CD14-positive monocyte (primary cell): Measurements from ENCODE around the gene GRAMD1A. TPM values are rescaled to one million over a fixed set of nuclear protein-coding genes. Genes with fewer than 3 reads are reported as not detected.
"Not testable (repeated sequence)": the region's sequence is repeated elsewhere in the genome, so short reads cannot be mapped to it uniquely, and the experiment has no call there.

Experiments used
- DNase-seq, 3 donors: peaks; one replicate each; pipeline ENCODE4 v3.0.0-alpha.2; 2011 to 2022
- H2AFZ ChIP-seq: 2 replicates; pipeline ENCODE4 v1.6.0; 2012; ENCODE audit warnings: mild to moderate bottlenecking, low read depth, low read length, inconsistent platforms; ENCODE audit not compliant: insufficient read depth, poor library complexity, severe bottlenecking
- H3K27ac ChIP-seq, 2 donors: 1 replicate in 1 of 2; 2 replicates in 1 of 2; pipeline ENCODE4 v1.5.1; 2012 to 2013; ENCODE audit warnings: low read length in 2 of 2, control low read depth in 1 of 2, inconsistent platforms in 1 of 2, low read depth in 1 of 2, mild to moderate bottlenecking in 1 of 2
- H3K27me3 ChIP-seq, 2 donors: one replicate each; pipeline versions ENCODE4 v1.6.0 to v1.6.1; 2011 to 2013; ENCODE audit warnings: low read length in 2 of 2; ENCODE audit not compliant: control insufficient read depth in 2 of 2, insufficient read depth in 2 of 2
- H3K36me3 ChIP-seq, 2 donors: replicated peaks in 1 of 2; 1 replicate in 1 of 2; 2 replicates in 1 of 2; pipeline versions ENCODE4 v1.5.1 to v1.6.1; 2012 to 2013; ENCODE audit warnings: low read length in 2 of 2, control low read depth in 1 of 2, inconsistent platforms in 1 of 2, mild to moderate bottlenecking in 1 of 2; ENCODE audit not compliant: insufficient read depth in 2 of 2, control insufficient read depth in 1 of 2
- H3K4me1 ChIP-seq, 2 donors: 1 replicate in 1 of 2; 2 replicates in 1 of 2; pipeline versions ENCODE4 v1.5.1 to v1.6.1; 2012 to 2013; ENCODE audit warnings: low read length in 2 of 2, control low read depth in 1 of 2, inconsistent platforms in 1 of 2, mild to moderate bottlenecking in 1 of 2, moderate library complexity in 1 of 2; ENCODE audit not compliant: insufficient read depth in 2 of 2, control insufficient read depth in 1 of 2
- H3K4me2 ChIP-seq: replicated peaks from 2 replicates; pipeline ENCODE3; 2012; ENCODE audit warnings: low read length, moderate library complexity, mild to moderate bottlenecking; ENCODE audit not compliant: poor library complexity, severe bottlenecking; ENCODE audit errors: extremely low read depth
- H3K4me3 ChIP-seq, 3 experiments: fragments of 200-600 bp in 1 of 3; sonication (generic) in 1 of 3; replicated peaks in 1 of 3; 1 replicate in 2 of 3; 2 replicates in 1 of 3; pipeline ENCODE4 v1.5.1; 2011 to 2013; ENCODE audit warnings: low read length in 3 of 3, mild to moderate bottlenecking in 3 of 3, control low read depth in 2 of 3, low read depth in 2 of 3, inconsistent platforms in 1 of 3, moderate library complexity in 1 of 3
- H3K79me2 ChIP-seq: 2 replicates; pipeline ENCODE4 v1.6.0; 2012; ENCODE audit warnings: mild to moderate bottlenecking, control low read depth, inconsistent platforms, low read length, moderate library complexity; ENCODE audit not compliant: insufficient read depth
- H3K9ac ChIP-seq: 2 replicates; pipeline ENCODE4 v1.6.0; 2017; ENCODE audit warnings: low read length, mild to moderate bottlenecking; ENCODE audit not compliant: insufficient read depth, poor library complexity, severe bottlenecking
- H3K9me3 ChIP-seq, 2 donors: replicated peaks in 1 of 2; 1 replicate in 1 of 2; 2 replicates in 1 of 2; pipeline versions ENCODE4 v1.5.1 to v1.6.1; 2012 to 2013; ENCODE audit warnings: low read length in 2 of 2, control low read depth in 1 of 2; ENCODE audit not compliant: control insufficient read depth in 1 of 2, insufficient read depth in 1 of 2
- H4K20me1 ChIP-seq: 2 replicates; pipeline ENCODE4 v1.6.0; 2012; ENCODE audit warnings: mild to moderate bottlenecking, low read length, control low read depth, moderate library complexity; ENCODE audit not compliant: insufficient read depth
- H3K27ac Mint-ChIP-seq, 7 donors: one replicate each; pipeline ENCODE4 v1.8.0; 2020; ENCODE audit warnings: mild to moderate bottlenecking in 7 of 7, mixed read lengths in 7 of 7, moderate library complexity in 6 of 7, inconsistent platforms in 2 of 7
- H3K27me3 Mint-ChIP-seq, 3 donors: one replicate each; pipeline ENCODE4 v1.8.0; 2021 to 2022; ENCODE audit warnings: low read depth in 3 of 3, mild to moderate bottlenecking in 3 of 3, mixed read lengths in 3 of 3, moderate library complexity in 3 of 3, inconsistent platforms in 1 of 3
- H3K36me3 Mint-ChIP-seq, 2 donors: one replicate each; pipeline ENCODE4 v1.8.0; 2020; ENCODE audit warnings: mixed read lengths in 2 of 2, inconsistent platforms in 1 of 2, mild to moderate bottlenecking in 1 of 2
- H3K4me1 Mint-ChIP-seq: one replicate; pipeline ENCODE4 v1.8.0; 2020; ENCODE audit warnings: mild to moderate bottlenecking, mixed read lengths
- H3K4me3 Mint-ChIP-seq, 2 donors: one replicate each; pipeline ENCODE4 v1.8.0; 2020; ENCODE audit warnings: mild to moderate bottlenecking in 2 of 2, mixed read lengths in 2 of 2, moderate library complexity in 1 of 2
- H3K9me3 Mint-ChIP-seq, 7 donors: one replicate each; pipeline ENCODE4 v1.8.0; 2020 to 2022; ENCODE audit warnings: mixed read lengths in 7 of 7, mild to moderate bottlenecking in 6 of 7, moderate library complexity in 6 of 7, inconsistent platforms in 2 of 7
- CTCF ChIP-seq: fragments of 200-600 bp; IDR thresholded peaks from one replicate; pipeline ENCODE4 v1.8.0; 2022; ENCODE audit warnings: antibody characterized with exemption, mild to moderate bottlenecking
- WGBS: methylation state at CpG from one replicate; pipeline ENCODE4 v1.1.5; 2013; ENCODE audit warnings: missing lambda C conversion rate; ENCODE audit not compliant: insufficient coverage; 5-methylcytosine and 5-hydroxymethylcytosine counted together
- intact Hi-C, 2 donors: fragments of 100-400 bp; cut with micrococcal nuclease; formaldehyde crosslinking; loops; one replicate each; pipeline versions ENCODE4 v1.15.0 to v1.15.1; 2023
- polyA plus RNA-seq, 3 donors: library from polyadenylated mRNA; depleted of rRNA in 1 of 3; unstranded in 2 of 3; stranded (reverse) in 1 of 3; fragments of 300-500 nt in 2 of 3; fragments of >200 nt in 1 of 3; fragmentation: Illumina TruSeq in 2 of 3; gene quantifications; 1 replicate in 2 of 3; 2 replicates in 1 of 3; pipeline ENCODE4 v1.2.3, GENCODE V29; 2012 to 2021

The GRAMD1A gene
- polyA plus RNA-seq, 3 donors = 9.3 to 73.9 (median 15.1) TPM

- peaks cover 45% of the 10 kb centered on the region in 2 donors for H3K36me3 ChIP-seq
- no peak for TF ChIP-seq CTCF
- peaks cover 62% of the 10 kb centered on the region for H3K79me2 ChIP-seq
- H3K36me3 Mint-ChIP-seq = peaks cover 43 to 64% of the 10 kb centered on the region in 2 donors
- H3K4me1 Mint-ChIP-seq = peaks cover 44% of the 10 kb centered on the region
- no peak overlapping the region for H3K4me3 Mint-ChIP-seq
- H3K27me3 Mint-ChIP-seq = peaks cover 0 to 5% (median 1%) of the 10 kb centered on the region in 3 donors
- no peak for DNase-seq
- H2AFZ ChIP-seq = no peak overlapping the region
- H3K9me3 Mint-ChIP-seq = no peaks in the 10 kb centered on the region
- no peaks in the 10 kb centered on the region for H3K27me3 ChIP-seq
- H3K4me1 ChIP-seq = peaks cover 38 to 42% of the 10 kb centered on the region in 2 donors
- H3K27ac ChIP-seq = no peak overlapping the region
- H4K20me1 ChIP-seq = peaks cover 47% of the 10 kb centered on the region
- H3K27ac Mint-ChIP-seq = peak overlapping the region in 2 of 7 donors; percentile 7 to 34
- intact Hi-C loops = no loop called here
- no peak overlapping the region for H3K4me2 ChIP-seq
- no peak overlapping the region for H3K9ac ChIP-seq
- 95% methylated on average over 11 of the region's 15 CpGs for WGBS
- no peaks in the 10 kb centered on the region for H3K9me3 ChIP-seq
- no peak overlapping the region for H3K4me3 ChIP-seq
These were observed 6.3 kb downstream of the GRAMD1A start for GRCh38 chr19:35006342-35006998.

- DNase-seq = no peak
- H3K36me3 ChIP-seq = peaks cover 50% of the 10 kb centered on the region in 2 donors
- H3K27ac ChIP-seq = no peak overlapping the region
- 100% methylated on average over 5 of the region's 5 CpGs for WGBS
- H3K36me3 Mint-ChIP-seq = peaks cover 43 to 67% of the 10 kb centered on the region in 2 donors
- H3K4me3 ChIP-seq = no peak overlapping the region
- H3K27ac Mint-ChIP-seq = peak overlapping the region in 2 of 7 donors; percentile 7 to 34
- peaks cover 57% of the 10 kb centered on the region for H3K79me2 ChIP-seq
- H3K4me2 ChIP-seq = no peak overlapping the region
- H4K20me1 ChIP-seq = peaks cover 46% of the 10 kb centered on the region
- H3K9me3 Mint-ChIP-seq = no peaks in the 10 kb centered on the region
- H3K9me3 ChIP-seq = no peaks in the 10 kb centered on the region
- H3K27me3 ChIP-seq = no peaks in the 10 kb centered on the region
- no peak overlapping the region for H2AFZ ChIP-seq
- H3K4me3 Mint-ChIP-seq = no peak overlapping the region
- H3K4me1 Mint-ChIP-seq = peaks cover 44% of the 10 kb centered on the region
- peaks cover 38 to 42% of the 10 kb centered on the region in 2 donors for H3K4me1 ChIP-seq
- no peak overlapping the region for H3K9ac ChIP-seq
- TF ChIP-seq CTCF = no peak
- H3K27me3 Mint-ChIP-seq = peaks cover 0 to 5% (median 1%) of the 10 kb centered on the region in 3 donors
- intact Hi-C loops = no loop called here
These were observed 6.9 kb downstream of the GRAMD1A start for GRCh38 chr19:35006999-35007365.

- H2AFZ ChIP-seq, H3K4me3 Mint-ChIP-seq, H3K9me3 Mint-ChIP-seq, H3K27ac ChIP-seq, H3K9ac ChIP-seq, H3K4me3 ChIP-seq, H3K9me3 ChIP-seq, H3K27me3 ChIP-seq, H3K27me3 Mint-ChIP-seq, DNase-seq, intact Hi-C loops, H3K27ac Mint-ChIP-seq, H3K4me2 ChIP-seq: not testable (repeated sequence)
- Histone ChIP-seq H4K20me1 (peaks cover 46% of the 10 kb centered on the region), H3K4me1 (peaks cover 39 to 42% of the 10 kb centered on the region in 2 donors), H3K79me2 (peaks cover 52% of the 10 kb centered on the region), H3K36me3 (peaks cover 51 to 52% of the 10 kb centered on the region in 2 donors)
- WGBS = 100% methylated on average over 1 of the region's 8 CpGs
- Mint-ChIP-seq H3K4me1 (peaks cover 44% of the 10 kb centered on the region), H3K36me3 (peaks cover 46 to 66% of the 10 kb centered on the region in 2 donors)
These were observed 7.3 kb downstream of the GRAMD1A start for GRCh38 chr19:35007427-35007826.
